Subcutaneous abdominal adipose tissue (tissue), 5 donors: Measurements from ENCODE around the gene FKBP2.
A peak's percentile ranks its signal among the peaks of the same experiment; 100 is the strongest.
"Not testable (repeated sequence)": the region's sequence is repeated elsewhere in the genome, so short reads cannot be mapped to it uniquely, and the experiment has no call there.

ENCODE experiments used
- H3K27ac ChIP-seq: one replicate; pipeline ENCODE4 v1.7.0; 2013; ENCODE audit warnings: low read depth, mild to moderate bottlenecking, inconsistent platforms, low read length, moderate library complexity
- H3K27me3 ChIP-seq, 5 donors: one replicate each; pipeline ENCODE4 v1.7.0; 2013; ENCODE audit warnings: low read length in 5 of 5, inconsistent platforms in 1 of 5; ENCODE audit not compliant: control insufficient read depth in 5 of 5, insufficient read depth in 4 of 5
- H3K36me3 ChIP-seq, 5 donors: one replicate each; pipeline ENCODE4 v1.7.0; 2013; ENCODE audit warnings: low read length in 5 of 5; ENCODE audit not compliant: control insufficient read depth in 5 of 5, insufficient read depth in 5 of 5
- H3K4me1 ChIP-seq, 5 donors: one replicate each; pipeline ENCODE4 v1.7.0; 2013; ENCODE audit warnings: low read length in 5 of 5, mild to moderate bottlenecking in 3 of 5, moderate library complexity in 1 of 5; ENCODE audit not compliant: control insufficient read depth in 5 of 5, insufficient read depth in 5 of 5
- H3K4me3 ChIP-seq, 5 donors: one replicate each; pipeline ENCODE4 v1.7.0; 2013; ENCODE audit warnings: low read length in 5 of 5, low read depth in 1 of 5
- H3K9ac ChIP-seq, 5 donors: one replicate each; pipeline ENCODE4 v1.7.0; 2013; ENCODE audit warnings: low read length in 5 of 5, mild to moderate bottlenecking in 4 of 5, moderate library complexity in 3 of 5
- H3K9me3 ChIP-seq, 5 donors: one replicate each; pipeline ENCODE4 v1.7.0; 2013; ENCODE audit warnings: low read length in 5 of 5; ENCODE audit not compliant: control insufficient read depth in 5 of 5
- donor health status: healthy.
- donor health status: healthy.
- donor health status: healthy.
- donor health status: healthy.
- donor health status: healthy.

The FKBP2 gene

GRCh38 chr11:64239662-64240434 is 1.0 kb upstream of the FKBP2 start:
- H3K9me3 ChIP-seq: no peaks in the 10 kb centered on the region
- peak overlapping the region; percentile 42 to 84 (median 79) for H3K4me3 ChIP-seq
- H3K27ac ChIP-seq: peak overlapping the region; percentile 99
- H3K36me3 ChIP-seq: peaks cover 0 to 42% (median 34%) of the 10 kb centered on the region in 5 donors
- peaks cover 0 to 7% (median 0%) of the 10 kb centered on the region in 5 donors for H3K27me3 ChIP-seq
- H3K4me1 ChIP-seq: peaks cover 12 to 61% (median 40%) of the 10 kb centered on the region in 5 donors
- H3K9ac ChIP-seq: peak overlapping the region; percentile 72 to 95 (median 90)

DNA sequence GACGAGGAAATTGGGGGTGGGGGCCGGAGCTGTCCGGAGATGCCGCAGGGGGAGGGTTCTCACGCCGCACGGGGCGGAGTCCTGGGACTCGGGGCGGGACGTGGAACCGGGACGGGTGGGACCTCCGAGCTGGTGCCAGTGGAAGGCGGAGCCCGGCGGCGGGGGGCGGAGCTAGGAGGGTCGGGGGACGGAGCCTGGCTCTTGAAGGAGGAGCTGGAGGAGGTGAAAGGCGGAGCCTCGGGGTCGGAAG is 271 bp downstream of the FKBP2 start:
- Histone ChIP-seq H3K27ac (peak overlapping the region; percentile 99), H3K27me3 (peaks cover 0 to 7% (median 0%) of the 10 kb centered on the region in 5 donors), H3K36me3 (peaks cover 0 to 39% (median 34%) of the 10 kb centered on the region in 5 donors), H3K4me3 (peak overlapping the region in 4 of 5 donors; percentile 75 to 86 (median 82)), H3K4me1 (peaks cover 7 to 61% (median 40%) of the 10 kb centered on the region in 5 donors), H3K9me3 (no peaks in the 10 kb centered on the region), H3K9ac (peak overlapping the region in 4 of 5 donors; percentile 72 to 95 (median 91))

- H3K27me3 ChIP-seq: peaks cover 0 to 7% (median 0%) of the 10 kb centered on the region in 5 donors
- H3K27ac ChIP-seq: peak overlapping the region; percentile 99
- H3K4me3 ChIP-seq: peak overlapping the region; percentile 29 to 86 (median 79)
- H3K9me3 ChIP-seq: no peaks in the 10 kb centered on the region
- peaks cover 0 to 39% (median 34%) of the 10 kb centered on the region in 5 donors for H3K36me3 ChIP-seq
- H3K9ac ChIP-seq: peak overlapping the region in 4 of 5 donors; percentile 77 to 88 (median 82)
- peaks cover 7 to 62% (median 42%) of the 10 kb centered on the region in 5 donors for H3K4me1 ChIP-seq
Observed at GRCh38 chr11:64241491-64242374, 838 bp downstream of the FKBP2 start.

DNA sequence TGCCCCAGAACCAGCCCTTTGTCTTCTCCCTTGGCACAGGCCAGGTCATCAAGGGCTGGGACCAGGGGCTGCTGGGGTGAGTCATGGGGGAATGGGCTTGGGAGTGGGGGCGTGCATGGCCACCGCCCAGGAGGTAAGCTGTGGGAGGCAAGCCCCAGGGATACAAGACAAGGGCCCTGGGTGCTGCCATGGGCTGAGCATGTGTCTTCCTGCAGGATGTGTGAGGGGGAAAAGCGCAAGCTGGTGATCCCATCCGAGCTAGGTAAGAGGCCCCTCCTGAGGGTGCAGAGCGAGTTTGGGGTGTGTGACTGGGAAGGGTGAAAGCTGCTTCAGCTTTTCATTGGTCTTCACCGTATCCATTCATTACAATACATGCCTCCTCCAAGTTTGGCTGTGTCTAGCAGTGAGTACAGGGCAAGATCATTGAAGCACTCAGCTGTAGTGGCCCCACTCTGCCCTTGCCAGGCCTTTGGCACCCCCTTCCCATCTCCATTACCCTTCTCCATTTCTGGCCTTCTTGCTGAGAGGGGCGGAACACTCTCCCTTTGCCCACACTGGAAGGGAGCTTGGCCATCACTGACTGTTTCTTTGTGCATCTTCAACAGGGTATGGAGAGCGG is 2.5 kb downstream of the FKBP2 start:
- no peaks in the 10 kb centered on the region for H3K9me3 ChIP-seq
- H3K27ac ChIP-seq: peak overlapping the region; percentile 54
- peaks cover 10 to 70% (median 53%) of the 10 kb centered on the region in 5 donors for H3K4me1 ChIP-seq
- H3K9ac ChIP-seq: peak overlapping the region in 1 of 5 donors; percentile 39
- peaks cover 0 to 23% (median 20%) of the 10 kb centered on the region in 5 donors for H3K36me3 ChIP-seq
- H3K4me3 ChIP-seq: no peak overlapping the region
- H3K27me3 ChIP-seq: peaks cover 0 to 7% (median 0%) of the 10 kb centered on the region in 5 donors

GRCh38 chr11:64244107-64244506 is 3.2 kb downstream of the FKBP2 start:
- Histone ChIP-seq H3K9me3 (no peaks in the 10 kb centered on the region), H3K27me3 (peaks cover 0 to 7% (median 0%) of the 10 kb centered on the region in 5 donors), H3K27ac (peak overlapping the region; percentile 54), H3K9ac (no peak overlapping the region), H3K4me1 (peaks cover 10 to 70% (median 53%) of the 10 kb centered on the region in 5 donors), H3K36me3 (peaks cover 0 to 16% (median 12%) of the 10 kb centered on the region in 5 donors), H3K4me3 (no peak overlapping the region)

GRCh38 chr11:64244966-64245365 is 4.1 kb downstream of the FKBP2 start:
- H3K4me1 ChIP-seq: peaks cover 10 to 65% (median 53%) of the 10 kb centered on the region in 5 donors
- peak overlapping the region in 4 of 5 donors; percentile 51 to 75 (median 57) for H3K9ac ChIP-seq
- peak overlapping the region; percentile 35 to 73 (median 68) for H3K4me3 ChIP-seq
- peak overlapping the region; percentile 89 for H3K27ac ChIP-seq
- H3K36me3 ChIP-seq: peaks cover 0 to 15% (median 11%) of the 10 kb centered on the region in 5 donors
- peaks cover 0 to 7% (median 0%) of the 10 kb centered on the region in 5 donors for H3K27me3 ChIP-seq
- no peaks in the 10 kb centered on the region for H3K9me3 ChIP-seq

GRCh38 chr11:64245401-64245796 is 4.5 kb downstream of the FKBP2 start:
- Histone ChIP-seq H3K9me3 (no peaks in the 10 kb centered on the region), H3K36me3 (peaks cover 0 to 15% (median 11%) of the 10 kb centered on the region in 5 donors)

DNA sequence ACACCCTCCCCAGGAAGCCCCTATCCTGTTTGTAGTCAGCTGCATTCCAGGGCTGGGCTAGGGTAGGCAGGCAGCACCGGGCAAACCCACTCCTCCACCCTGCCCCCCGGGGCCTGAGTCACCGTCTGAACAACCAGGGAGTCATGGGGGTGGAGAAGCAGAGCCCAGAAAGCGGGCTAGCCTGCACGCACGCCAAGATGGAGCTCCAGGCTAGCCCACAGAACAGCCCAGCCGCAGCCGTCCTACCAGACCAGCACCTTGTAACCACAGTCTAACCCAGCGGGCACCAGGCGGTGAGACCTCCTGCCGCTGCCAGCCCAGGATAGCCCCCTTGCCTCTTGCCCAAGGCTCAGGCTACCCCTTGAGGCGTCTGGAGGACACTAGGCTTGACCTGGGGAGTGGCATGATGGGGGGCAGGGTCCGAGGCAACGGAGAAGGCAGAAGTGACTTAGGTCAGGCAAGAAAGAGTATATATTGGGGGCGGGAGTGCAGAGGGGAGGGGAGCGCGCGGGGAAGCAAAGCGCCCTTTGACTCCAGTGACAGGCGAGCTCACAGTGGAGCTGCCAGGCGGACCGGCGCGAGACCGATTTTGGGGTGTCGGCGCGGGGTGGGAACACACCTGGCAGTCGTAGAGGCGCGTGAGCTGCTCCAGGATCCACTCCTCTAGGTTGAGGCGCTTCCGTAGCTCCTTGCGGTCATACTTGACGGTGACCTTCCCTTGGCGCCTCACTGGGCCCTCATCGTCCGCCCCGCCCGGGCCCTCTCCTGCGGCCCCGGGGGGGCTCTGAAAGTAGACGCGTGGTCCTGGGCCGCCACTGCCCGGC is 5.1 kb downstream of the FKBP2 start:
- Histone ChIP-seq H3K27me3 (peaks cover 0 to 2% (median 0%) of the 10 kb centered on the region in 5 donors), H3K4me1 (peaks cover 2 to 63% (median 54%) of the 10 kb centered on the region in 5 donors), H3K27ac (peak overlapping the region; percentile 89), H3K9ac (peak overlapping the region in 4 of 5 donors; percentile 54 to 75 (median 62)), H3K9me3 (no peaks in the 10 kb centered on the region), H3K36me3 (peaks cover 0 to 14% (median 11%) of the 10 kb centered on the region in 5 donors), H3K4me3 (peak overlapping the region; percentile 63 to 73 (median 72))

More at GRCh38 chr11:64245401-64245796, 4.5 kb downstream of the FKBP2 start:
- H3K4me3 ChIP-seq: peak overlapping the region; percentile 56 to 73 (median 68)
- peaks cover 0 to 7% (median 0%) of the 10 kb centered on the region in 5 donors for H3K27me3 ChIP-seq
- peaks cover 8 to 60% (median 50%) of the 10 kb centered on the region in 5 donors for H3K4me1 ChIP-seq
- H3K9ac ChIP-seq: peak overlapping the region in 3 of 5 donors; percentile 54 to 75 (median 60)
- peak overlapping the region; percentile 89 for H3K27ac ChIP-seq

DNA sequence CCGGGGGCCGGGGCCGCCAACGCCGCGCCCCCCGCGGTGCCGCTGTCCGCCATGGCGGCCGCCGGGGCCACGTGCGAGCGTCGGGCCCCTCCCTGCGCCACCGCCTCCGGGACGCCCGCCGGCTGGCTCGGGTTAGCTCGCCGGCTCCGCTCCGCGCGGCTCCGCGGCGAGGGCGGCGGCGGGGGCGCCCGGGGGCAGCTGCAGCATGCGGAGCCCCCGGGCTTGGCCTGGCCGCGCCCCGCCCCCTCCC is 5.7 kb downstream of the FKBP2 start:
- H3K4me3 ChIP-seq: peak overlapping the region in 2 of 5 donors; percentile 68 to 73
- H3K9me3 ChIP-seq, H3K27me3 ChIP-seq, H3K27ac ChIP-seq: not testable (repeated sequence)
- peaks cover 0 to 14% (median 11%) of the 10 kb centered on the region in 5 donors for H3K36me3 ChIP-seq
- H3K4me1 ChIP-seq: peaks cover 2 to 65% (median 54%) of the 10 kb centered on the region in 5 donors
- H3K9ac ChIP-seq: peak overlapping the region in 1 of 5 donors; percentile 60
